Epidermal melanocyte (primary cell): Measurements from ENCODE around the gene C21orf91.

Experiments used
- DNase-seq: peaks from one replicate; pipeline ENCODE4 v3.0.0; 2011; ENCODE audit warnings: low spot score; ENCODE audit not compliant: insufficient read length

C21orf91 gene

DNA sequence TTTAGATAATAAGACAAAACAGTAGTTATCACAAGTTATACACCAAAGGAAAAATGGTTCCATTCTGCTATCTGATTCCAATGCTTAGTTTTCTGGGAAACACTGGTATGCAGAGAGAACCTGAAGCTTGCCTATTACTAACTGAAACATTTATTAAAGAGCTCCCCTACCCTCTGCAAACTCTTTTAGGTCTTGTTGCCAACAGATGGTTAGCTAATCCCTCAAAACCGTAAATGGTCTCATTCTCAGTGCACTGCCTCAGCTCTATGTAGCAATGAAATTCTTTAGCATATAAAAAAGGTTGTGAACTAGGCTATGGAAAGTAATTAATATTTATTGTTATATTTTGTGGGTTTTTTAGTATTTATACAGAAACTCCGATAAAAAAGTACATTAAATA is 20.4 kb downstream of the C21orf91 start:
- DNase-seq = no peak

DNA sequence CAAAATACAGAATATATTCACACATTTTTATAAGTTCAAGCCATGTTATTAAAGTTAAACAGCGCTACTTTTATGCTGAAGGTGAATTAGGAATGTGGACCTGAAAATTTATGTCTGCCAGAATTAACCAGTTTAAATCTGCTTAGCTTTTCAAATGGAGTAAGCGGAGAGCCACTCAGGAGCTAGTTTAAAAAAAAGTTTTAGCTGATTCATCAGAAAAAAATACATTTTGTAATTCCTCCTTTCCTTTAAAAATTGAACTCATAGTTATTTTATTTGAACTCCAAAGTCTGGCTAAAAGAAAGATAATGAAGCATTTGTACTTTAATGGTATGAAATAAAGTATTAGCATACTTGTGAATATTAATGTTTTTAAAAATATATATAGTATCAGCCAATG is 21.2 kb downstream of the C21orf91 start:
- DNase-seq = no peak

DNA sequence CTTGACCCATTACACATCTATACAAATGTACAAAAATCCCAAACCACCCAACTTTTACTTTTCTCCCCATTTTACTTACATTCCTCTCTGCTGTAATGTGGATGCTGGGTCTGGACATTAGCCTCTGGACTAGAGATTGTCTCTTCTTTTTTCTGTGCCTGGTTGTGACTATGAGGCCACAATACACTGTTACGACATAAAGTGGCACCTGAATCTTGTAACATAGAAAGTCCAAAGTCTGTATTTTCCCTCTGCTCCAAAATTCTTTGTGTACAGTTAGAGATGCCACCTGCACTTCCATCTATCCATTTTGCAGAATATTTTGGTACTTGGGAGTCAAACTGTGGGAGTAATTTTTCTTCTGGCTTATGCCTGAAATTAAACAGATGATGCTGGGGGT is 22.7 kb downstream of the C21orf91 start:
- DNase-seq = no peak

DNA sequence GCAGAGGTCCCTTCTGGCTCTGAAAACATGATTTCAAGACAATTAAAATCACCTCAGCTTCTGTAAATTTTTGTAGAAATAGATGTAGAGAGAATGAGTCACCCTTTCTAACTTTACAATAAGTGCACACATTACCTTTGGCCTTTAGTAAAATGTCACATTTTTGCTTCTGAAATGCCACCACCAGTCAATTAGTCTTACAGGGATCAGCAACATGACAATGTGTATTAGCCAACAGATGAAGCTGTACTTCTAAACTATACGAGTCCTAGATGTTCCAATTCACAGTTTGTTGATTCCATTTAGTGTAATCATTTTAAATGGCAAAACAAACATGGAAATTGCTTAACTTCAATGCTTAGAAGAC is 23.1 kb downstream of the C21orf91 start:
- DNase-seq = no peak

DNA sequence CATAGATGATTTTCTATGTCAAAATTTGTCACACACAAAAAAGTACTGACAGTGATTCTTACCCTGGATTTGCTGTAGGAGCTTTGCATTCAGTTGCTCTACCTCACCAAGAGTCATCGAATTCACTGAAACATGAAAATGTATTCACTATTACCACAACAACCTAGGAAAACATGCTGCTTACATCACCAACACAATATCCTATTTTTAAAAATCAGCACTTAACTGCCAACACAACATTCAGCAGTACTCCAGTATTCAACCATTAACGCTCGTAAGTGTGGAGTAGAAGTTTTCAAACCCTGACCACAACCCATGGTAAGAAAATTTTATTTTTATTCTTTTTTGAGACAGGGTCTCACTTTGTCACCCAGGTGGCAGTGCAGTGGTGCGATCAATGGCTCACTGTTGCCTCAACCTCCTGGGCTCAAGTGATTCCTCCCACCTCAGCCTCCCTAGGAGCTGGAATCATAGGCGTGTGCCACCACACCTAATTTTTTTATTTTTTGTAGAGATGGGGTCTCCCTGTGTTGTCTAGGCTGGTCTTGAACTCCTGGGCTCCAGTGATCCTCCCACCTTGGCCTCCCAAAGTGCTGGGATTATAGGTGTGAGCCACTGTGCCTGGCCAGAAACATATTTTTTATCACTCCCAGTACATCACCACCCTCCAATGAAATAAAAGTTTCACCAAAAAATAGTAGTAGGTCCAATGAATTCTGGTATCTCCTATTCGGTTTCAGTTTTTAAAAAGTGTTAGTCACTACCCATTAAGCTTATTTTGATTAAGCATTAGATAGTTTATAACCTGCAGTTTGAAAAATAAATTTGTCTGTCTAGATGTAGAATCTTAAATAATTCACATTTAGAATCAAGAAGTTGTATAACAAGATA is 23.8 kb downstream of the C21orf91 start:
- no peak for DNase-seq

DNA sequence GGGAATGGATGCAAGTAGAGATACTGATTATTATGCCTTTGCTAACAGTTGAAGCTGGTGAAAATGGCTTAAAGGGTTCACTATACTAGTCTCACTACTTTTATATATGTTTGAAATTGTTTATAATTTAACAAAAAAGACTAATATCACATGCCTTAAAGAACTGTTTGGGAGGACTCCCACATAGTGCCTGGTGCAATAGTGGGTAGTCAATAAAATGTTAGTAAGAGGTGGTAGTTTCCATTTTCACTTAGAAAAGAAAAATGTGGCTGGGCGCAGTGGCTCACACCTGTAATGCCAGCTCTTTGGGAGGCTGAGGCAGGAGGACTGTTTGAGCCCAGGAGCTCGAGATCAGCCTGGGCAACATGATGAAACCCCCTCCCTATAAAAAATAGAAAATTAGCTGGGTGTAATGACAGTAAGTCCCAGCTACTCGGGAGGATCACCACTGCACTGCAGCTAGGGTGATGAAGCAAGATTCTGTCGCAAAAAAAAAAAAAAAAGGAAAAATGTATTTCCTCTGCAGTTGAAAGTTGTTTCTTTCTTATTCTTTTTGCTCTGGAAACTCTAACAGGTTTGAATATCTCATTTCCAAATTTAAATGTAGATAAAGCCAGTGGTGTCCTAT is 24.5 kb downstream of the C21orf91 start:
- no peak for DNase-seq

DNA sequence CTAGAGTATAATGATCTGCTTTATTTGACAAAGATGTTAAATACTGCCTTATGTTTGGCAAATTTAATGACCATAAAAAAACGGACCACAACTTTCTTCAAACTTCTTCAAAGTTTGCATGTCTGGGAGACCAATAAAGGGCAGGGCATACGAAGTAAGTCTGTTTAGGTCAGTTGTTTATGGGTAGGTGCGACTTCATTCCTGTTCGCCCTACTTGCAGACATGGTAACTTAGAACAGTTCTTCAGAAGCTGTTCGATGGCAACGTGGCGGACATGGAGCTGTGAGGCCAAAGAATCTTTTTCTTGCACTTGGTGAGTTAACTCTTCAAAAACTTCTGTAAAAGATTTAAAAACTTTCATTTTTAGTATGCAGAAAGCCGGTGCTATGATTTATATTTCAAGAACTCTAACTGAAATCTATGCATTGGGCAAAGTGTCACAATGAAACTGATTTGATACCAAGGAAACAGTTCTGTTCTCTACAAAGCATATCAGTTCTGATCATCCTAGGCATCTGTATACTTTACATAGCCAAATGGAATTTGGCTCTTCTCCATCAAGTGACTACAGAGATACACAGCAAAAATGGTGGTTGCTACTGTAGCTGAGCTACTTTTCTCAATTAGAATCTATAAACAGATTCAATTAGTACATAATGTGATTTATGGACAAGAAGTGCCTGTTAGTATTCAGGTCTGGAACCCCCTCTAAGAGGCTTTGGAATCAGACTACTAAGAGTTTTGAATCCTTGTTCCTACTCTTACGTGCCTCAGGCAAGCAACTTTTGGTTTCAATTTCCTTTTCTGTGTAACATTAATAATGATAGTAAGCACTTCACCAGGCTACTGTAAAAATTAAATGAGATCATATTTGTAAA is 25.7 kb downstream of the C21orf91 start:
- no peak for DNase-seq

DNA sequence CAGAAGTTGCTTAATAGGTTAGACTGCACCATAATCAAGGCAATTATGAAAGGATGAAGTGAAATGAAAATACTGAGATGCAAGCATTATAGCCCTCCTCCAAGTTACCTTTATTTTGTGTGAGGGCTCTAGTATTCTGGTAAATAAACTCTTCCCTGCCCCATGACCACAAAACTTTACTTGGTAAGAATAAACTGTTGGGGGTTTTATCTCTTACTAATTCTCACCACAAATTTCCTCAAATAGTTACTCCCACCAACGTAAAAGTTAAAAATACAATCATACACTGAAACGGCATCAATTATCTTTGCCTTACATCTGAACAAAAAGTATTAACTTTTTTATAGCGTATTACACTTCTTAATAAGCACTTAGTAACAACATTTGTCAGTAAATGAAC is 29.5 kb downstream of the C21orf91 start:
- DNase-seq = no peak

DNA sequence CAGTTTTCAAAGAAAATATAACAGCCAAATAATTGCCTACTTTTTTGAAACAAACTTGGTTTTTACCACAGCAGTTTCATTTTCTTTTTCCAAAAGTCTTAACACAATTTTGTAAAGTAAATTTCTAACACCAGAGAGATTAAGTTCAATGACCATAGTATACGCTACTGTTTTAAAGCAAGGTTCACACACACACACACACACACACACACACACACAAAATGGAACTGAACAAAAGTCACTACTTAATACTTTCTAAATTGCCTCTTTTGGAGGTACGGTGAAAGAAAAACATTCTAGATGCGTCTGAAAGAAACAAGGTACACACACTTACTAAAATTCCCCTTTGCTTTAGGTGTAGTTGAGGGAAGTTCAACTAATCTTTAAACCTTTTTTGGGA is 30.1 kb downstream of the C21orf91 start:
- no peak for DNase-seq

DNA sequence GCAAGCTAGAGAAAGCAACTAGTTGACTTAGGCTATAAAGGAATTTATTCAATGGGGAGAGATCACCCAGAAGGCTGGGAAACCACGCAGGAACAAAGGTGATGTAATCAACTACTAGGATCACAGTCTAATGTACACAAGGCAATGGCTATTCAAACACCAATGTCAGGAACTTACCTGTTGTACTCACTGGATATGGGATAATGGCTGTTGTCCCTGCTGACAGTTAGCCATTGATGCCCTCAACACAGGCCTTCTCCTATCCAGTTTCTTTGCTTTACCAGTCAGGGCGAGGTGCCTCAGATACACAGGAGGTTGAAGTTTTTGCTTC is 32.3 kb downstream of the C21orf91 start:
- no peak for DNase-seq

DNA sequence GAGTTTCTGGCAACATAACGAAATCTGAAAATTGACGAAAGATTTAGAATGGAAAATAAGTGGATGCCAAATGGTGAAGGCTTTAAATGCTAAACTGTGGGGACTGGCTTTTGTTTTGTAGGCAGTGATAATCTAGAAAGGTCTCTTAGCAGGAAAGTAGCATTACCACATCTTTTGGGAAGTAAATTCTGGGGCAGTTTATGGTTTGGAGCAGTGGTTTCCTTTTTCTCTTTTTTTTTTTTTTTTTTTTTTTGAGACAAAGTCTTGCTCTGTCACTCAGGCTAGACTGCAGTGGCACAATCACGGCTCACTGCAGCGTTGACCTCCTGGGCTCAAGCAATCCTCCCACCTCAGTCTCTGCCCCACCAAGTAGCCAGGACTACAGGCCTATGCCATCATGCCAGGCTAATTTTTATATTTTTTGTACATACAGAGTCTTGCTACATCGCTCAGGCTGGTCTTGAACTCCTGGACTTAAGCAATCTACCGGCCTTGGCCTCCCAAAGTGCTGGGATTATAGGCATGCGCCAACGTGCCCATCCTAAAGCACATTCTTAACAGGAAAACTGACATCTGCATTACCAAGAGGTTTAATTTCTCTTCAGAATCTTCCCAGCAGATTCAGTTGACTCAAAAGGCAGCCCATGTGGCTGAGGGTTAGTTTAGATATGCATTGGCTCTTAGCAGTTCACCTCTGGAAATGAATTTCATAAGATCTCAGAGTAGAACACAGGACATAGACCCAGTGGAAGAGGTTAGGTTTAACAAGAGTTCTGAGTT is 32.9 kb downstream of the C21orf91 start:
- DNase-seq = no peak

DNA sequence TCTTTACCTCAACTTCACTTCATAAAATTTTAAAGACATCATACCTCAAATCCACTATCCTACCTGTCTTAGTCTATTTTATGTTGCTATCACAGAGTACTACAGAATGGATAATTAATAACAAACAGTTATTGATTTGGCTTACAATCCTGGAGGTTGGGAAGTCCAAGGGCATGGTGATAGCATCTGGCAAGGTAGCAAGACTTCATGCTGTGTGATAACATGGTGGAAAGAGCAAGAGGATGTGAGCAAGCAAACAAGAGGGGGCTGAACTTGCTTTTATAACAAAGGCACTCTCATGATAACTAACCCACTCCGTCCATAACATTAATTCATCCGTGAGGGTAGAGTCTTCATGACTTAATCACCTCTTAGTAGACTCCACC is 33.8 kb downstream of the C21orf91 start:
- DNase-seq = no peak

DNA sequence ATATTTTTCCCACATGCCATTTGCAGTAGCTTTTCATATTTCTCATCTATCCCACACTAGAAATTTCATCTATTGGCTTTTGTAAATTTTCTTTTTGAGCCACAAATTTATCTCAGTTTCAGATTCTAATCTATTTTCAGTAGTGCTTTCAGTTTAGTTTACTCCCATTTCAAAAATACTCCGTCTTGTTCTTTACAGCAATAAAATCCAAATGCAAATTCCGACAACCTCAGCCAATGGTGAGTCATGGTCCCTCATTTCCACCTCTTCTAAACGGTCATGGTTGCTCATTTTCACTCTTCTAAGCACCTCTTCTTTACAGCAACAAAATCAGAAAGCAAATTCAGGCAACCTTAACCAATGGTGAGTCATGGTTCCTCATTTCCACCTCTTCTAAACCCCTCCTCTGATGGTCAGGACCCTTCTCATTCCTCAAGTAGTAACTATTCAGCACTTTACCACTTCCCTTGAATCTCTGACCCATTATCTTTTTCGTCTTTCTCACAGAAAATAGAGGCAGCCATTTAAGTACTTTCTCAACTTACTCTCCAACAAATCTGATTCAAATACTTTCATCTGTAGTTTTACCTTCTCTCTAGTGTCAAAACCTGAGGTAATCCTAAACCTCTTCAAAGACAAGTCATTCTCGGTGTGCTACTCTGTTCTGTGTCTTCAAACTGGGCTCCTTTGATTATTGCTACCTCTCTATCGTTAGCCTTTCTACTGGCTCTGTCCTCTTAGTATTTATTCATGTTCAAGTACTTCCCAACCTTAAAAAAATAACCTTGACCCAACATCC is 34.4 kb downstream of the C21orf91 start:
- no peak for DNase-seq

DNA sequence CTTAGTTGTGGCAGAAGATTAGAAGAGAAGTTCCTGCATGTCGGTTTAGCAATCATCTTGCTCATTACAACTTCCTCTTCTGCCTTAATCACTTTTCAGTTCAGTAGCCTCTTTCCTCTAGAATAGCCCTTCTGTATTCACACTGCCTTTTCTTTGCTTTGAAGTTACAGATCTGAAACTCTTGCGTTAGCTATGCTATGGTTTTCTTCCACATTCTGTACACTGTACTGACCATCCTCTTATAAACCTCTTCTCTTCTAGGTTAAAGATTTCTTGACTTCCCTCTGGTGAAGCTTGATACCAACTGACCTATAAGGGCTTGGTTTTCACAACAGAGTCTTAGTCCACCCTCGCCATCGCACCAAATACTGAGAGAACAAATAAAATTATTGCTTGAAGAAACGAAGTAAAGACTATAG is 35.0 kb downstream of the C21orf91 start:
- no peak for DNase-seq

DNA sequence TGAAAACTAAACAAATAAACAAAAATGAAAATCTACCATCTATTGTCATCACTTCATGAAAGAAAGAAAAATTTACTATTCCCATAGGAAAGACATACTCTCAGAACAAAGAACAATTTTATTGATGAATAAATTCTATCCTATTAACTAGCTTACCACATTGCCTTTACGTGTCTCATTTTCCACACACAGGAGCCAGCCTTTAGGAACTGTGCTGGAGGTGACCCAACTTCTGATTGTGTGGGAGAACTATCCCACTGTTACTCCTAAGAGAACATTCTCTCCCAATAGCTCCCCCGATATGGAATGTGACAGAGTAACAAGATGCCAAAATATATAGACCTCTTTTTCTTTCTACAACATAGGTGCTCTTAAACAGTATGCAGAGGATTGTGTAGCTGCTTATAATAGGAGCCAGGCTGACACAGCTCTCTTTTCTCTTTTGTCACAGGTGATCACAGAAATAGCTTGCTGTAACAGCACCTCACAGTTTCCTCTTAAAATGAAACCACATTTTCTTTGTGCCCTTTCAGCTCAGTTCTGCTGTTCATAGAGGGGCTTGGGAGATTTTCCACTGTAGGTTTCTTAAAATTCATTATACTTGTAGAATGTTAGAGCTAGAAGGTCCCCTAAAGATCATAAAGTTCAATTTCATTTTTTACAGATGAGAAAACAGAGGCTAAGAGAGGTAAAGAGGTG is 35.5 kb downstream of the C21orf91 start:
- no peak for DNase-seq

DNA sequence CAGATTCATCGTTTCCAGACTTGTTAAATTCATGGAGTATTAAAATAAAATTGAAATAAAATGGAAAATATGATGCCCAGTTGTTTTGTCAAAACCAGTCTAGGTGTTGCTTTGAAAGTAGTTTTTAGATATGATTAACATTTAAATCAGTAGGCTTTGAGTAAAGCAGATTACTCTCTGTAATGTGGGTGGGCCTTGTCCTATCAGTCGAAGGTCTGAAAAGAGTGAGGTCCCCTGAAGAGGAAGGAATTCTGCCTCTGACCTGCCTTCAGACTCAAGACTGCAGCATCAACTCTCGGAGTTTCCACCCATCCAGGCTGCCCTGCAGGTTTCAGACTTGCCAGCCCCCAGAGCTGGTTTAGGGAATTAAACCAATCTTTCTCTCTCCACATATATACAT is 36.2 kb downstream of the C21orf91 start:
- no peak for DNase-seq

DNA sequence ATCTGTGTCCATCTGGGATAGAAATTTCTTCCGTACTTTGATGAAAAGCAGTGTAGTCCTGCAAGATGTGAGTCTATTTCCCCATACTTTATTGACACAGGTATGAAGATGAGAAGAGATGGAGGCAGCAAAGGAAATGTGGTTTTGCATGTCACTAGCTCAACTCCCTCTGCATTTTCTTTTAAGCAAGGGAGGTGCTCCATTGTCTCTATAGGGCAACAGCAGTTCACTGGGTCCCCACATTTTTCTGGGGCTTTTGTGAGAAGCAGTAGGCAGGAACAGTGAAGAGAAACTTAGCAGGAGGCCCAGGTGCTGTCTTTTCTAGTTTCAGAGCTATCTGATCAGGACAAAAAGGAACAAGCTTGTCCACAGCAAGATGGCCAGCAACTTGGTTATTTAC is 37.1 kb downstream of the C21orf91 start:
- DNase-seq = no peak

DNA sequence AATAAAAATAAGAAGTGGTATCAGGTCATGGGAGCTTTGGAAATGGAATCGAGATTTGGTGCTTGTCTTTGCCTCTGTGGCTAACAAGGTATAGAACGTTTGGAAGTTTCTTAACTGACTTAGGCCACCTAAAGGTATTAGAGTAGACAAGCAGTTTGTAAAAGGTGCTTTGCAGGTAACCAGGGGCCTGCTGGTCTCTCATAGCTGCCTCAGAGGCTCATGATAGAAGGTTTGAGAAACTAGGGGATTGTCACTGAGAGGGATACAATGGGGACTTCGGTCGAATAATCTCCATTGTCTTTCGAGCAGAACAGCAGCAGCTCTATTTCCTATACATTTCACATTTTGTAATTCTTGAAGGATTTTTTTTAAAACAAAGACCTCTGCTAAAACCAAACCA is 37.6 kb downstream of the C21orf91 start:
- no peak for DNase-seq

DNA sequence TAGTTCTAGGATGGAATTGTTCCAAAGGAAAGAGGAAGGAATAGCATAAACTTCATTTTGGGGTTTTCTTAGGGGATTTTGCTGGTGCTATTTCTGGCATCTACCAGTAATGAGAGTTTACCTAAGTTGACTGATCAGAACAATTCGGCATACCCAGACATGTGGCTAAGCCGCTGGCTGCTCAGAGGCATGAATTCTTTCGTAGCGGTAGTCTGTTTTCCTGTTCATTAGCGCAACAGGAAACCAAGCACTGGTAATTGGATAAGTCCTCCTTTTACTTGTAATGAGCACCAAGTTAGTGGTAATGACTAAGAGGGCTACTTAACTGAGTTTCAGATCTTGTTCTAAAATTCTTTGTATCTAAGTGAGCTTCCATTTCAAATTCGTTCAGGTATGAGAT is 38.6 kb downstream of the C21orf91 start:
- DNase-seq = no peak

DNA sequence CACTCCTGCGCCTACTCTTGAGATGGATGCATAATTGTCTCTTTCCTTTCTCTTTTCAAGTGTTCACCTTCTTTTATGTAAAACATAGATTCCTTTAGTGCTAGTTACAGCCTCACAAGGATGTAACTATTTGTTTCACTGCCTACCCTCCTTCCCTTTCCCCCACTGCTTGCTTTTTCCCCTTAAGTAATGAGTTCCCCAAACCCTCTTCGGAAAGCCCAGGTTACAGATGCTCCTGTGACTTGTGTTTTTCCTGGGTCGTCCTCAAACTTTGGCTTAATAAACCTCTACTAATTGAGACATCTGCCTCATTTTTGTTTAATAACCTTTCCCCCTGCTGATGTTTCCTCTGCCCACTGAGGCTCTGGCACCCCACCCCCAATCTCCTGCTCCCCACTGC is 39.2 kb downstream of the C21orf91 start:
- DNase-seq = no peak
